ENCODE measurements around the gene SLC10A1. TPM values are rescaled to one million over a fixed set of nuclear protein-coding genes. Genes with fewer than 3 reads are reported as not detected.

SLC10A1 gene
- total RNA-seq, 1 experiment from 2014 or later, result not detected

GRCh38 chr14:69803753-69804152, 6.7 kb upstream of the SLC10A1 start:
- Histone ChIP-seq H4K20me1 (ENCODE audit: insufficient read depth) (no peaks in the 10 kb centered on the region), H3K9me2 (ENCODE audit: insufficient read depth) (no peaks in the 10 kb centered on the region), H3K9ac (ENCODE audit: low read length) (no peak overlapping the region), H3K9me3 (ENCODE audit: control insufficient read depth in 1 of 2, insufficient read depth in 1 of 2, low read depth in 1 of 2, low read length in 2 of 2) (no peaks in the 10 kb centered on the region), H3K4me2 (ENCODE audit: low read length) (no peak overlapping the region), H3K4me3 (replicated peaks in 1 of 2; ENCODE audit: low read depth in 1 of 2, low read length in 2 of 2) (no peak overlapping the region), H3K79me2 (ENCODE audit: insufficient read depth, low read length) (no peaks in the 10 kb centered on the region), H3K27ac (ENCODE audit: low read depth, low read length) (no peak overlapping the region), H3K27me3 (ENCODE audit: insufficient read depth, low read length) (no peaks in the 10 kb centered on the region), H3K36me3 (ENCODE audit: control insufficient read depth in 1 of 2, insufficient read depth in 2 of 2, low read length in 2 of 2) (no peaks in the 10 kb centered on the region), H2AFZ (ENCODE audit: low read depth, low read length, poor library complexity, severe bottlenecking) (no peak overlapping the region), H3K4me1 (ENCODE audit: control insufficient read depth in 1 of 2, insufficient read depth in 2 of 2, low read length in 2 of 2) (no peaks in the 10 kb centered on the region)
- no peak for DNase-seq (ENCODE audit: low read depth, low spot score)
- intact Hi-C loops (cut with micrococcal nuclease), result no loop called here
- BruUV-seq (replicated peaks), result no TSS peak
- ATAC-seq, result peak; percentile 78
- ChIA-PET CTCF (no interaction called here), POLR2A (no interaction called here), RAD21 (ENCODE audit: low non-redundant PET in 1 of 2, low total read pairs in 2 of 2, uncharacterized antibody in 2 of 2, unreplicated experiment in 2 of 2) (interaction anchor here in 1 of 2 experiments (0.6 kb wide), 1 partner anchor 15 kb away, joined by 4 read pairs; no protein-coding TSS in a partner anchor)
- TF ChIP-seq YY1 (IDR thresholded peaks at IDR 0.05; ENCODE audit: extremely low read depth, insufficient replicate concordance, low read depth, low read length) (no peak), JUND (IDR thresholded peaks at IDR 0.05) (no peak), CTCF (IDR thresholded peaks at IDR 0.05 in 2 of 3, conservative IDR thresholded peaks at IDR 0.05 in 1 of 3; ENCODE audit: borderline replicate concordance in 1 of 3, insufficient read depth in 1 of 3, low read depth in 2 of 3, low read length in 2 of 3) (peak in 1 of 3 experiments; percentile 44; a peak in 2 of 6 replicates), ZBTB33 (IDR thresholded peaks at IDR 0.05; ENCODE audit: extremely low read depth, insufficient replicate concordance, low read length) (no peak), POLR2A (IDR thresholded peaks at IDR 0.05; ENCODE audit: borderline replicate concordance, extremely low read depth, insufficient read depth, insufficient read length) (no peak)

All from HCT116 (cell line).